K562 (cell line): ENCODE measurements around the gene NXF2.

ENCODE experiments used
- CREBBP ChIP-seq: IDR thresholded peaks from one replicate; pipeline ENCODE4 v1.6.1; 2012; ENCODE audit warnings: low read depth, mild to moderate bottlenecking, control low read depth, inconsistent platforms, low read length
- ETS1 ChIP-seq: conservative IDR thresholded peaks from 2 replicates; pipeline ENCODE4 v1.6.1; 2011; ENCODE audit warnings: low read depth, mild to moderate bottlenecking, low read length; ENCODE audit not compliant: control insufficient read depth
- HDAC2 ChIP-seq: fragments of 450-650 bp; IDR thresholded peaks from 2 replicates; pipeline ENCODE4 v1.6.1; 2016; ENCODE audit warnings: mild to moderate bottlenecking
- KDM4B ChIP-seq, 2 experiments: fragments of 450-650 bp in 1 of 2; sonication (generic) in 1 of 2; IDR thresholded peaks; 2 replicates each; pipeline ENCODE4 v1.6.1; 2016 to 2017; ENCODE audit warnings: borderline replicate concordance in 2 of 2, antibody characterized with exemption in 1 of 2, low read depth in 1 of 2, mild to moderate bottlenecking in 1 of 2
- MITF ChIP-seq: IDR thresholded peaks from 2 replicates; pipeline ENCODE4 v1.6.1; 2014; ENCODE audit warnings: antibody characterized with exemption
- NR2C2 ChIP-seq, 2 experiments: fragments of 200-800 bp in 1 of 2; sonication (Bioruptor generic) in 1 of 2; sonication (generic) in 1 of 2; formaldehyde crosslinking in 1 of 2; IDR thresholded peaks; 2 replicates each; pipeline versions ENCODE4 v1.6.1 to v1.8.0; 2016 to 2022; ENCODE audit warnings: mild to moderate bottlenecking in 1 of 2, missing compliant biosample characterization in 1 of 2, missing genetic modification characterization in 1 of 2, missing genetic modification reagents in 1 of 2
- POLR2AphosphoS5 ChIP-seq: IDR thresholded peaks from 2 replicates; pipeline ENCODE4 v1.6.1; 2011; ENCODE audit warnings: mild to moderate bottlenecking, low read depth, low read length, moderate library complexity; ENCODE audit not compliant: control insufficient read depth, insufficient read depth
- RAD21 ChIP-seq, 2 experiments: fragments of 250-450 bp in 1 of 2; fragments of 450-650 bp in 1 of 2; sonication (Bioruptor Pico) in 1 of 2; formaldehyde crosslinking in 1 of 2; IDR thresholded peaks in 1 of 2; conservative IDR thresholded peaks in 1 of 2; 2 replicates each; pipeline versions ENCODE4 v1.4.0 to v1.8.0; 2020 to 2022; ENCODE audit warnings: mild to moderate bottlenecking in 2 of 2, moderate library complexity in 1 of 2
- STAT5B ChIP-seq: fragments of 250-450 bp; sonication (Bioruptor Pico); IDR thresholded peaks from 2 replicates; pipeline ENCODE4 v1.8.0; 2021; ENCODE audit warnings: mild to moderate bottlenecking, inconsistent platforms
- ZNF280A ChIP-seq: fragments of 450-650 bp; IDR thresholded peaks from 2 replicates; pipeline ENCODE4 v1.6.1; 2018; ENCODE audit warnings: mild to moderate bottlenecking, low read depth; ENCODE audit not compliant: partially characterized antibody
- ZNF644 ChIP-seq: fragments of 200-800 bp; sonication (Bioruptor generic); IDR thresholded peaks from 2 replicates; pipeline ENCODE4 v1.6.1; 2016; ENCODE audit warnings: low read depth, missing genetic modification characterization, missing compliant biosample characterization
- TF ChIP-seq, protein P1 (sequence below), 3 experiments: IDR thresholded peaks in 2 of 3; conservative IDR thresholded peaks in 1 of 3; 2 replicates each; pipeline ENCODE4 v1.5.1; 2011 to 2012; ENCODE audit warnings: low read length in 3 of 3, mild to moderate bottlenecking in 3 of 3, control low read depth in 2 of 3, improper control_type of control experiment in 1 of 3, inconsistent platforms in 1 of 3, low read depth in 1 of 3, mixed read lengths in 1 of 3, moderate library complexity in 1 of 3; ENCODE audit not compliant: insufficient read depth in 2 of 3
- TF ChIP-seq, protein P2 (sequence below), 2 experiments: fragments of 450-650 bp; IDR thresholded peaks; 2 replicates each; pipeline ENCODE4 v1.6.1; 2018; ENCODE audit warnings: mild to moderate bottlenecking in 2 of 2, low read depth in 1 of 2; ENCODE audit not compliant: partially characterized antibody in 2 of 2

DNA sequence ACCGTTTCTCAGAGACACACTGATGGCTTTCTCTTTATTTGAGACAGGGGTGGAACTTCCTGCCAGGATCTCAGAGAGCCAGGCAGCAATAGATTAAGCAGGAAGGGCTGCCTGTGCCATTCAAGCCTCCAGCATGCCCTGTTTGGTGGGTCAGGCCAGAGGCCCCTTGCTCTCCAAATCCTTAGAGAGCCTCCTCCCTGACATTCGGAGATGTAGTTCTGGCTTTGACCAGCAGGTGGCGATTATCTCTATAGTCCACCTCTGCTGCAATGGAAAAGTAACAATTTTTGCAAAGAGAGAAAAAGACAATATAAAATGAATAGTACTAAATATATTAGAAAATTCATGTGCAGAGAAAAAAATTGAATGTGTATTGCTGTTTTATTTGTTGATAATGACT is 98.9 kb downstream of the NXF2 start:
- TF ChIP-seq, protein P1, sequence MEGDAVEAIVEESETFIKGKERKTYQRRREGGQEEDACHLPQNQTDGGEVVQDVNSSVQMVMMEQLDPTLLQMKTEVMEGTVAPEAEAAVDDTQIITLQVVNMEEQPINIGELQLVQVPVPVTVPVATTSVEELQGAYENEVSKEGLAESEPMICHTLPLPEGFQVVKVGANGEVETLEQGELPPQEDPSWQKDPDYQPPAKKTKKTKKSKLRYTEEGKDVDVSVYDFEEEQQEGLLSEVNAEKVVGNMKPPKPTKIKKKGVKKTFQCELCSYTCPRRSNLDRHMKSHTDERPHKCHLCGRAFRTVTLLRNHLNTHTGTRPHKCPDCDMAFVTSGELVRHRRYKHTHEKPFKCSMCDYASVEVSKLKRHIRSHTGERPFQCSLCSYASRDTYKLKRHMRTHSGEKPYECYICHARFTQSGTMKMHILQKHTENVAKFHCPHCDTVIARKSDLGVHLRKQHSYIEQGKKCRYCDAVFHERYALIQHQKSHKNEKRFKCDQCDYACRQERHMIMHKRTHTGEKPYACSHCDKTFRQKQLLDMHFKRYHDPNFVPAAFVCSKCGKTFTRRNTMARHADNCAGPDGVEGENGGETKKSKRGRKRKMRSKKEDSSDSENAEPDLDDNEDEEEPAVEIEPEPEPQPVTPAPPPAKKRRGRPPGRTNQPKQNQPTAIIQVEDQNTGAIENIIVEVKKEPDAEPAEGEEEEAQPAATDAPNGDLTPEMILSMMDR (IDR thresholded peaks at IDR 0.05 in 2 of 3, conservative IDR thresholded peaks at IDR 0.05 in 1 of 3; ENCODE audit: insufficient read depth in 2 of 3, low read depth in 1 of 3, low read length in 3 of 3) = peak; percentile 36 to 63 (median 61)
- TF ChIP-seq HDAC2 (no peak), RAD21 (CRISPR knock-in tag; conservative IDR thresholded peaks at IDR 0.05 in 1 of 2, IDR thresholded peaks at IDR 0.05 in 1 of 2) (peak in 1 of 2 experiments; percentile 42; a peak in 1 of 4 replicates), POLR2AphosphoS5 (no peak), CREBBP (no peak), ZNF644 (tag) (no peak), ZNF280A (no peak), ETS1 (no peak), MITF (no peak), KDM4B (IDR thresholded peaks at IDR 0.05; ENCODE audit: borderline replicate concordance in 2 of 2, low read depth in 1 of 2) (no peak), NR2C2 (CRISPR knock-in tag; IDR thresholded peaks at IDR 0.05) (no peak), NR2C2 (tag; IDR thresholded peaks at IDR 0.05) (no peak), STAT5B (CRISPR knock-in tag) (no peak)
- TF ChIP-seq, protein P2, sequence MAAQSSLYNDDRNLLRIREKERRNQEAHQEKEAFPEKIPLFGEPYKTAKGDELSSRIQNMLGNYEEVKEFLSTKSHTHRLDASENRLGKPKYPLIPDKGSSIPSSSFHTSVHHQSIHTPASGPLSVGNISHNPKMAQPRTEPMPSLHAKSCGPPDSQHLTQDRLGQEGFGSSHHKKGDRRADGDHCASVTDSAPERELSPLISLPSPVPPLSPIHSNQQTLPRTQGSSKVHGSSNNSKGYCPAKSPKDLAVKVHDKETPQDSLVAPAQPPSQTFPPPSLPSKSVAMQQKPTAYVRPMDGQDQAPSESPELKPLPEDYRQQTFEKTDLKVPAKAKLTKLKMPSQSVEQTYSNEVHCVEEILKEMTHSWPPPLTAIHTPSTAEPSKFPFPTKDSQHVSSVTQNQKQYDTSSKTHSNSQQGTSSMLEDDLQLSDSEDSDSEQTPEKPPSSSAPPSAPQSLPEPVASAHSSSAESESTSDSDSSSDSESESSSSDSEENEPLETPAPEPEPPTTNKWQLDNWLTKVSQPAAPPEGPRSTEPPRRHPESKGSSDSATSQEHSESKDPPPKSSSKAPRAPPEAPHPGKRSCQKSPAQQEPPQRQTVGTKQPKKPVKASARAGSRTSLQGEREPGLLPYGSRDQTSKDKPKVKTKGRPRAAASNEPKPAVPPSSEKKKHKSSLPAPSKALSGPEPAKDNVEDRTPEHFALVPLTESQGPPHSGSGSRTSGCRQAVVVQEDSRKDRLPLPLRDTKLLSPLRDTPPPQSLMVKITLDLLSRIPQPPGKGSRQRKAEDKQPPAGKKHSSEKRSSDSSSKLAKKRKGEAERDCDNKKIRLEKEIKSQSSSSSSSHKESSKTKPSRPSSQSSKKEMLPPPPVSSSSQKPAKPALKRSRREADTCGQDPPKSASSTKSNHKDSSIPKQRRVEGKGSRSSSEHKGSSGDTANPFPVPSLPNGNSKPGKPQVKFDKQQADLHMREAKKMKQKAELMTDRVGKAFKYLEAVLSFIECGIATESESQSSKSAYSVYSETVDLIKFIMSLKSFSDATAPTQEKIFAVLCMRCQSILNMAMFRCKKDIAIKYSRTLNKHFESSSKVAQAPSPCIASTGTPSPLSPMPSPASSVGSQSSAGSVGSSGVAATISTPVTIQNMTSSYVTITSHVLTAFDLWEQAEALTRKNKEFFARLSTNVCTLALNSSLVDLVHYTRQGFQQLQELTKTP (IDR thresholded peaks at IDR 0.05; ENCODE audit: low read depth in 1 of 2, partially characterized antibody in 2 of 2) = no peak
